GM18873 (cell line): ENCODE data around the gene TMEM63B.

Experiments used
- ATAC-seq: cut with Tn5 transposase; IDR thresholded peaks from one replicate; pipeline ENCODE4 v1.9.1; 2021; ENCODE audit warnings: mild to moderate bottlenecking, moderate library complexity, moderate number of reproducible peaks; ENCODE audit not compliant: unreplicated experiment, low FRiP score

The TMEM63B gene

DNA sequence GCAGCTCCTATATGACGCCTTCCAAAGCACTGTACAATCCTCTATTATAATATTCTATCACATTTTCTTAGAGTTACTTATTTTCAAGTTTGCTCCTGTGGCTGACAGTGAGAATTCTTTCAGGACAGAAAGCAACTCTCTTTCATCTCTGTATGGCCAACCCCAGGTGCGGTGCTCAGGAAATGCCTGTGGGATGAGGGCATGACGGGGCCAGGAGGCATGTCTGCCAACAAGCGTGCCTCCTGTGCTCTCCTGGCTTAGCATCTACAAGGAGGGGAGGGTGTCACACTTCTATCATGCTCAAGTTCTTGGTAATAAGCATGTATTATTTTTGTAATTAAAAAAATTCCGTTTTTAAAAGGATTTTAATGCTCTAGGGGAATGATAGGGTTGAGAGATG lies 11.5 kb upstream of the TMEM63B start:
- ATAC-seq, result no peak

GRCh38 chr6:44116641-44117382 lies 10.5 kb upstream of the TMEM63B start:
- ATAC-seq, result no peak

DNA sequence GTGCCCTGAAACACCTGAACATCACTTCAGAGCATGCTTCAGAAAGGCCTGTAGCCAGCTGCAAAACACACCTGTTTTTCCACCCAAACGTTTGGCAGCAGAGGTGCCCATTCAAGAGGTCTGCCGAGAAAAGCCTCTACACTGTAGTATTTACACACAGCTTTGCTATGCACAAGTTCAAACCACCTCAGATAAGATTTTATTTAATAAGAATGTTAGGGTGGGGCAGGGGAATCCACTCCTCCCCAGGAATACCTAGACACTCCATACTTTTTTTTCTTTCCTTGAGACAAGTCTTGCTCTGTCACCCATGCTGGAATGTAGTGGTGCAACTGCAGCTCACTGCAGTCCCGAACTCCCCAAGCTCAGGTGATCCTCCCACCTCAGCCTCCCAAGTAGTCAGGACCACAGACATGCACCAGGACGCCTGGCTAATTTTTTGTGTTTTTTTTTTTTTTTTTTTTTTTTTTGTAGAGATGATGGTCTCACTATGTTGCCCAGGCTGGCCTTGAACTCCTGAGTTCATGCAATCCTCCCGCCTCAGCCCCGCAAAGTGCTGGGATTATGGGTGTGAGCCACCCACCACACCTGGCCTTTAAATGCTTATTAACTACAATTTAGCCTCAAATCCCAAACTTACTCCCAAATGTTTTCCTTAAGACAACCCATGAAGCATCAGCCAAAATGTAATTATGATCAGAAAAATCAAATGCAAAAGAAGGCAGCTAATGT lies 9.8 kb upstream of the TMEM63B start:
- no peak for ATAC-seq

DNA sequence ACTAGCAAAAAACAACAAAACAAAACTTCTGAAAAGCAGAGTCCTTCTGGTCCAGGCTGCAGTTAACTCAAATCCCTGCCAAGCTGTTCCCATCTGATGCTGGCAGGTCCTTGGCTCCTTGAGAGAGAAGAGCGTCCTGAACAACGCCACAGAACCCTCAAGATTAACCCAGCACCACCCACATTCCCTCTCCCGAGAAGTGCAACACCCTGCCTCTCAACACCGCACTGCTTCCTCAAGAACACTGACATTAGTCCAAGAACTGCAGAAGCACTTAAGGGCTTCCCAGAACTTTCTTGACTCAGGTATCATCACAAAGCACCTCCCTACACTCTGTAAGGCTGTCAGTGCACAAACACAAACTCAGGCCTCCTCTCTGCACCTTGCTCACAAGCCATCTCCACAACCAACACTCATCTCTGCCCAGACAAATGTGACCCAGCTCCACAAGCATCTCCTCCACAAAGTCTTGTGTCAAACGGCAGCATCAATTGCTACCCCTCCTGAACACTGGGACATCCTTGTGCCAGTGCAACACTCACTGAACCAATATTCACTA lies 7.6 kb upstream of the TMEM63B start:
- no peak for ATAC-seq

DNA sequence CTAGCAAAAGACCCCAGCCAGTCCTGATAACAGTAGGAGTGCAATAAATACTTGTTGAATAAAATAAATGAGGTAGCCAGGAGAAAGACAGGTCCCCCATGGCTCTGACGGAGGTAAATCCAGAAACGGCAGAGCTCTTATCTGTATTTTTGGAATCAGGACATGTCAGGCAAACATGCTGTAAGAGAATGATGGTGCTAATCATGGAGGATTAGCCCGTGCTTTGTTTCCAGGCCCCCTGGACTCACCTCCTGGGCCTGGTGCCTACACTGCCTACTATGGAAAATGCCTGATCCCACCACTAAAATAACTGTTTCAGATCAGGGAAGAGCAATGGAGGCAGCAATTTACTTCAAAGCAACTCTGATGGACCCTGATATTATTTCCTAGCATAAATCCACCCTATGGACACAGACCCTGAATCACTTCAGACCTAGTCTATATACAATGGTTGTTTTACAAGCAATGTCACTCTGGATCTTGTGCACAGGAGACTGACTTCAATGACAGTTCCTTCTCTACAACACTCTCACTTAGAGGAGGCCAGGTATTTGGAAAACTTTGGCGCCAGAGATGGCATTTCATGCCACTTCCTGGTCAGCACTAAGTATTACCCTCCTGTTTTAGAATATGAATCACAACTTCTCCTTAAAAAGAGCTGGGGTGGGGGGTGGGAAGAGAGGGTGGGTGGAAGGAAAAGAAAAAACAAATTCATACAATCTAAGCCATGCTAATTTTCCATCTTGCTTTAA lies 6.5 kb upstream of the TMEM63B start:
- ATAC-seq, result no peak

DNA sequence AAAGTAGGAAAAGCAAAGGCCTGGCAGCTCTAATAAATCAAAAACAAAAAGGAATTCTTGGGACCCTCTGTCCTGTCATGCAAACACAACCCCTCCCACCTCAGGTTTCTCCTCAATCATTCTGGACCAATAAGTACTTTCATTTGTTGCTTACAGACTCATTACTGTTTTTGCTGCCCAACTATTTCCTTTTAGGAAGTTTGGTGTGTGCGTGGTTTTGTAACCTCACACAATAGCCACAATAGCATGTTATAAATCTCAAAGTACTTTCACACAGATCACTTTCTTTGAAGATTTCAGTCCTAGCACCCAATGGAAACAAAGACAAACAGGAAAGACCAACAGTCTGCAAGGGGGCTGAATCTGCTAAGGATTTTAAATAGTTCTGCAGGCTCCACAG lies 4.6 kb upstream of the TMEM63B start:
- no peak for ATAC-seq

DNA sequence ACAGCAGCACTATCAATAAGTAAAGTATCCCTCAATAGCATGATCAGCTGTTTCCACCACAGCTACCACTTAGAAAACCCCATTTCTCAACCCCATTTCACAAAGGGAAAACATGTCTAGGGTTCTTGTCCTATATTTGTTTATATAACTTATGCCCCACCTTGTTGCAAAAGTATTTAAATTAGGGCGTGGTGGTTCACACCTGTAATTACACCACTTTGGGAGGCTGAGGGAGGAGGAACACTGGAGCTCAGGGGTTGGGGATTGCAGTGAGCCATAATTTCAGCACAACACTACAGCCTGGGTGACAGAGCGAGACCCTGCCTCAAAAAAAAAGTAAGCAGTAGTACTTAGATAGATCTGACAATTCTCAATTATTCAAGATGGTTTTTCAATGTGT lies 3.8 kb upstream of the TMEM63B start:
- ATAC-seq, result no peak

GRCh38 chr6:44126320-44127149 lies 819 bp upstream of the TMEM63B start:
- ATAC-seq, result peak; percentile 37

DNA sequence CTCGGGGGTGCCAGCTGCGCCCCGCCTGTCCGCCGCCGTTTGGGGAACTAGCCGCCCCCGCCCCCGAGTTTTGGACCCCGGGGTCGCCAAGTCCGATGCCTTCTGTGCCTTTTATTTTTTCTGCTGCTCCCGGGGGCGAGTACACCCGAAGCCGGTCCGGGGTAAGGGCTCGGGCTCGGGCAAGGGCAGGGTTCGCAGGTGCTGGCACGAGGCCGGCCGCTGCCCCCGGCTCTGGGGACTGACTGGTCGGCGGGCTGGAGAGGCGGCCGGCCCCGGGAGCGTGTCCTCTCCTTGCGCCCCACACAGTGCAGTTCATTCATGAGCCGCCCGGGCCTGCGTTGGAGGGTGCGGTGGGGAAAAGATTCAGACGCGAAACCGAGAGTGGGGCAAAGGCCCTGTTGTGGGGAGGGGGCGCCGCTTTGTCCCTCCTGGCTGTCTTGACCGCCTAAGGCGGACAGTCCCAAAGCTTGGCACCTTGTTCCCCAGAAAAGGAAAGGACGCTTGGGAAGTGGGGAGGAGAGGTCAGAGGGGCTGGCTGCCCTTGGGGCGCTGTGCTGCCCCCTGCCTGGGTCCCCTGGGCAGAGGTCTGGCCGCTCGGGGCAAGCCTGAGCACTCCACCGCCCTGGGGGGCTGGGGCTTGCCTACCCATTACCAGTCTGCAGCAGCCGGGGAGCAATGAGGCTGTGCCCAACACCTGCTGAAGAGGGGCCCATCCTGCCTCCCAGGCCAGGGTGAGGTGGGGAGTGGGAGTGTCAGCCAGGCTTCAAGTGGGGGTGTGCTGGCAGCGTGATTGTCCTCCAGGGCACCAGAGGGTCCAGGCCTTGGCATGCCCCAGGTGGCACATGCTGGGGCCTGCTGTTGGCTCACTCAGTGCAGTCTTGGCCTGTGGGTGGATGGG lies 915 bp downstream of the TMEM63B start:
- ATAC-seq, result no peak

DNA sequence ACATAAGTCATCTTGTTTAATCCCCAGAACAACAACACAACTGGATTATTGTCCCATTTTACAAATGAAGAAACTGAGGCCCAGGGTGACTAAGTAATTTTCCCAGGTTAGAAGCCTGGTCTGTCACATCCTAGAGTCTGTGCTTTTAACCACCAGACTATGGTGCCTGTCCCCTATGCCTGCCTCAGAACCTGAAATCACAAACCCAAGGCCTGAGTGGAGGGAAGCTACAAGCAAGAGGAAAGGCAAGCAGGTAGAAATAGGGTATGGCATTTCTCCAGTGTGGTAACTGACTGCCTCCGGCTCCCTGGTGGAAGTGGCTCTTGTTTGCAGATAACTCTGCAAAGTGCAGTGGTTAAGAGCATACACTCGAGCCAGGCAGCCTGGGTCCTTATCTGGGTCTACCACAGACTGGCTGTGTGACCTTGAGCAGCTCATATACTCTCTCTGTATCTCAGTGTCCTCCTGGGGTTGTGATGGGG lies 2.5 kb downstream of the TMEM63B start:
- no peak for ATAC-seq

GRCh38 chr6:44131892-44132291 lies 4.5 kb downstream of the TMEM63B start:
- no peak for ATAC-seq

DNA sequence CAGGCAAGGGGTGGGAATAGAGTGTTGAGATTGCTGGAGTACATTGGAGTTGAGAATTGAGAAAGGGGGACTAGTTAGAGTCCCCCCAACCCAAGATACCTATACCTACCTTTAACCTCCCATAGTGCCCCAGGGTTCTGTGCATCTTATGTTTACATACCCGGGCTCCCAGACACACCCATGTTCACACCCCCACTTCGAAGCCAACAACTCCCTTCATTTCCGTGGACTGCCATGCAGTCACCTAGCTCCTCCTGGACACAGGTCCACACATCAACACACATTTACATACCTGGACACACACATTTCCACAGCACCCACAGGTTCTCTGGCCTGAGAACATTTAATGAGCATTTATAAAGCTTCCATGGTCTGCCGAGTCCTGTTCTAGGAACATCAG lies 5.1 kb downstream of the TMEM63B start:
- no peak for ATAC-seq

DNA sequence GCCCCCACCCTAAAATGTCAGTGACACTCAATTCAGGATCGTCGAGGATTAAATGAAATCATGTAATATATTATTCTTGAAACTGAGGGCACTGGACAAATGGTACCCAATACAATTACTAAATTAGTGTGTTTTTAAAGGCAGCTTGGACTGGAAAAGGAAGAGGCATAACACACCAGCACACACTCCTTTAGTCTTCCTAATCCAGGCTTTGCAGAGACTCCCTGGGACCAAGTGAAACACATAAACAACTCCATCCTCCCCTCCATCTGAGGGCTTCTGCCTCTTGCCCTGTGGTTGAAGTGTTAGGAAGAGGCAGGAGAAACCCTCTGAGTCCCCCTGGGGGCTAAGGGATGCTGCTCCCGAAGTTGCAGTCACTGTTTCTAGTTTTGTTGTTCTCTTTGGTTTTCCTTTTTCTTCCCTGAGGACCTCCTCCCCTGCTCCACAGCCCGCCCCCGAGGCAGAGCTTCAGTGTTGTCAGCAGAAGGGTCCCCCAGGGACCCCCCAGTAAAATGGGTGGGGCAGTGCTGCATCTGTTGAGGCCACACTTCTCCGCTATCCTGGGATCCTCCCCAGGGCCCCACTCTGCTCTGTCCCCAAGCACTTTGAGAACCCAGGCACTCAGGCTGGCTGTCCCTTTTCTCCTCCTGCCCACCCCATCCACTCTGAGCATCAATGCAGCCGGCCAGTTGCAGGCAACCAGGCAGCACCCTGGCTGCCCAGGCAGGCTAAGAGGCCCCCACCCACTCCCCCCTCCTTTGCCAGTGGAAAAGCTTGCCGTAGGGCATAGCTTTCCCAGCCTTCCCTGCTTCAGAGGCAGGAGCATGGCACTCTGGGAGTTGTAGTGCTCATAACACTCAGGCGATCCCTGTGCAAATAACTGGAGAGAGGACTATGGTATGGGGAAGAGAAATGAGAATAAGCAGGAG lies 5.9 kb downstream of the TMEM63B start:
- no peak for ATAC-seq

GRCh38 chr6:44133981-44134711 lies 6.8 kb downstream of the TMEM63B start:
- ATAC-seq, result no peak

DNA sequence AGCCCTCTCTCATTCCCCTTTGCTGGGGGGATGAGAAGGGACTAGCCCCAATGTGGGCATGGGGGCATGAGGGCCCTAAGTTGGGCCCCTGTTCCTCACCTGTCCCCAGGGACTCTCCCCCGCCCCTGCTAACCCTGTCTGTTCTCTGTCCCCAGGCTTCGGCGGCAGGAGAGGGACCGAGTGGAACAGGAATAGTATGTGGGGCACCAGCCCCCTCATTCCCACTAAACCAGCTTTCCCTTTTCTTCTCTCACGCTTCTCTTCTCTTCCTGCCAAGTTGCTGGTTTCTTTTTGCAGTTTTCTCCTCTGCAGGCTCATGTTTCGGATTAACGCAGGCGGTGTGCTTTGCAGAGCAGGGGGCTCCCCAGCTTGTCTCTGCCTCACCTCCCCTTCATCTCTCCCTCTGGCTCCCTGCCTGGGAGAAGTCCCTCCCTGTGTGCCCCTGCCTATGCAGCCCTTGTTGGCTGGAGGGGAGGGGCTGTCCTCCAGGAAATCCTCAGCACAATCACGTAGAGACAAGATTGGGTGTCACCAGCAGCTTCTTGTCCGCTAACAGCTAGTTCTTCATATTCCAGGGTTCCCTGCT lies 7.9 kb downstream of the TMEM63B start:
- ATAC-seq, result no peak

- no peak for ATAC-seq
Observed at GRCh38 chr6:44135875-44136274, 8.5 kb downstream of the TMEM63B start.
